DMS 273 (cell line): ENCODE results near the gene PIH1D1.

ENCODE experiments used
- DNase-seq: peaks from one replicate; lab custom pipeline; 2025; ENCODE audit not compliant: unreplicated experiment; lab: John Stamatoyannopoulos, UW

The PIH1D1 gene

GRCh38 chr19:49421039-49421877 lies 30.4 kb downstream of the PIH1D1 start:
- peak; percentile 94 for DNase-seq

GRCh38 chr19:49420227-49420626 lies 31.4 kb downstream of the PIH1D1 start:
- DNase-seq: no peak

GRCh38 chr19:49419173-49419572 lies 32.4 kb downstream of the PIH1D1 start:
- DNase-seq: no peak

- DNase-seq: peak; percentile 30
Measured at GRCh38 chr19:49418511-49418910, 33.1 kb downstream of the PIH1D1 start.

- no peak for DNase-seq
Measured at GRCh38 chr19:49417088-49417487, 34.5 kb downstream of the PIH1D1 start.

- no peak for DNase-seq
Measured at GRCh38 chr19:49415810-49416200, 35.8 kb downstream of the PIH1D1 start.

- DNase-seq: no peak
Measured at GRCh38 chr19:49415102-49415809, 36.4 kb downstream of the PIH1D1 start.

GRCh38 chr19:49414256-49414655 lies 37.4 kb downstream of the PIH1D1 start:
- no peak for DNase-seq

- no peak for DNase-seq
Measured at GRCh38 chr19:49413348-49413747, 38.3 kb downstream of the PIH1D1 start.

GRCh38 chr19:49411681-49412326 lies 39.8 kb downstream of the PIH1D1 start:
- DNase-seq: no peak

- DNase-seq: no peak
Measured at GRCh38 chr19:49409441-49410029, 42.1 kb downstream of the PIH1D1 start.

- DNase-seq: no peak
Measured at GRCh38 chr19:49408816-49409440, 42.7 kb downstream of the PIH1D1 start.

- DNase-seq: no peak
Measured at GRCh38 chr19:49407482-49408015, 44.1 kb downstream of the PIH1D1 start.

- DNase-seq: no peak
Measured at GRCh38 chr19:49407079-49407478, 44.5 kb downstream of the PIH1D1 start.

- peak; percentile 98 for DNase-seq
Measured at GRCh38 chr19:49403404-49404187, 48.0 kb downstream of the PIH1D1 start.

GRCh38 chr19:49400029-49400428 lies 51.6 kb downstream of the PIH1D1 start:
- DNase-seq: no peak

GRCh38 chr19:49398931-49399330 lies 52.7 kb downstream of the PIH1D1 start:
- no peak for DNase-seq

- DNase-seq: no peak
Measured at GRCh38 chr19:49398001-49398615, 53.5 kb downstream of the PIH1D1 start.

- no peak for DNase-seq
Measured at GRCh38 chr19:49396738-49397505, 54.7 kb downstream of the PIH1D1 start.
